ENCODE measurements around the gene BUD31. TPM values are rescaled to one million over a fixed set of nuclear protein-coding genes. Genes with fewer than 3 reads are reported as not detected.

Gene BUD31
- total and polyA plus RNA-seq, 9 of the 15 experiments (the other 6 are each of a cell fraction or from before 2014, with no cell fraction given): 105 to 342 (median 247) TPM

DNA sequence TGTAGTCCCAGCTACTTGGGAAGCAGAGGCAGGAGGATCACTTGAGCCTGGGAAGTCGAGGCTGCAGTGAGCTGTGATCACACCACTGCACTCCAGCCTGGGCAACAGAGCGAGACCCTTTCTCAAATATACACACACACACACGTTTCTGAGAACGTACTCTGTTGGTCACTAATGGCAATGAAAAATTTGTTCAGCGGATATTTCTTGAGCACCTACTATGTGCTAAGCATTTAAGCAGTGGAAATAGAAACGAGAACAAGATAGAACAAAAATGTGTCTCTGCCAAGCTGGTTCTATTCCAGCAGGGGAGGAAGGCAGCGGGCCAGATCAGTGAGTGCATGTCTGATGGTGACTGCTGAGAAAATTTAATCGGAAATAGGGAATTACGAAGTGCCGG lies 25.6 kb upstream of the BUD31 start:
- Histone ChIP-seq H3K9me1 (ENCODE audit: control insufficient read depth, insufficient read depth, low read length) (peaks cover 6% of the 10 kb centered on the region), H4K20me1 (replicated peaks; ENCODE audit: control insufficient read depth, insufficient read depth, low read length) (peaks cover 31% of the 10 kb centered on the region), H3K4me2 (ENCODE audit: insufficient read depth, low read length) (no peak overlapping the region), H3K9me3 (replicated peaks; ENCODE audit: control insufficient read depth, insufficient read depth, low read depth, low read length) (no peaks in the 10 kb centered on the region), H3K4me1 (replicated peaks in 1 of 2; ENCODE audit: control insufficient read depth in 2 of 2, insufficient read depth in 2 of 2, low read length in 2 of 2) (peaks cover 24 to 51% of the 10 kb centered on the region in 2 experiments), H3K27me3 (ENCODE audit: control insufficient read depth in 2 of 2, insufficient read depth in 2 of 2, low read length in 2 of 2) (no peaks in the 10 kb centered on the region), H3K27ac (ENCODE audit: extremely low read depth, low read depth, low read length) (no peak overlapping the region), H3K36me3 (ENCODE audit: control insufficient read depth, insufficient read depth, low read length) (peaks cover 72% of the 10 kb centered on the region; the same call in 2 of the 3 replicates), H3K79me2 (ENCODE audit: control insufficient read depth, insufficient read depth, low read length) (peaks cover 57% of the 10 kb centered on the region), H2AFZ (ENCODE audit: low read depth, low read length) (no peak overlapping the region), H3K9ac (ENCODE audit: insufficient read depth in 1 of 2, low read depth in 2 of 2, low read length in 2 of 2) (no peak overlapping the region), H3K4me3 (no peak overlapping the region)
- intact Hi-C loops (cut with micrococcal nuclease) (no loop called here), in situ Hi-C loops (cut with MboI) (no loop called here)
- no peak for DNase-seq (ENCODE audit: extremely low read depth in 1 of 4, low spot score in 3 of 4)
- 95% methylated on average over 10 of the region's 10 CpGs for WGBS (ENCODE audit: insufficient coverage, low coverage, missing lambda C conversion rate)
- no peak for ATAC-seq
- FAIRE-seq: no peak
- no TSS peak for BruUV-seq (replicated peaks)
- ChIA-PET POLR2A (no interaction called here), CTCF (ENCODE audit: low intra/inter-chr PET ratio) (interaction anchor here (0.6 kb wide), 1 partner anchor 21 kb away, joined by 3 read pairs; no protein-coding TSS in a partner anchor)
- TF ChIP-seq ZNF408 (CRISPR knock-in tag; IDR thresholded peaks at IDR 0.05; ENCODE audit: low read depth) (no peak), ZNF121 (CRISPR knock-in tag; conservative IDR thresholded peaks at IDR 0.05) (0 out of 2 replicates have a peak, but pooled peaks have one; percentile 36), ZNF217 (CRISPR knock-in tag; IDR thresholded peaks at IDR 0.05) (no peak), MCM3 (IDR thresholded peaks at IDR 0.05) (no peak), JUNB (CRISPR knock-in tag; conservative IDR thresholded peaks at IDR 0.05) (no peak), EGR1 (conservative IDR thresholded peaks at IDR 0.05) (no peak), ZKSCAN1 (IDR thresholded peaks at IDR 0.05; ENCODE audit: low read depth, low read length) (peak; percentile 90), SMARCA4 (IDR thresholded peaks at IDR 0.05) (no peak), POLR2G (IDR thresholded peaks at IDR 0.05; ENCODE audit: low read depth, low read length) (no peak)
- TF ChIP-seq, protein P1, sequence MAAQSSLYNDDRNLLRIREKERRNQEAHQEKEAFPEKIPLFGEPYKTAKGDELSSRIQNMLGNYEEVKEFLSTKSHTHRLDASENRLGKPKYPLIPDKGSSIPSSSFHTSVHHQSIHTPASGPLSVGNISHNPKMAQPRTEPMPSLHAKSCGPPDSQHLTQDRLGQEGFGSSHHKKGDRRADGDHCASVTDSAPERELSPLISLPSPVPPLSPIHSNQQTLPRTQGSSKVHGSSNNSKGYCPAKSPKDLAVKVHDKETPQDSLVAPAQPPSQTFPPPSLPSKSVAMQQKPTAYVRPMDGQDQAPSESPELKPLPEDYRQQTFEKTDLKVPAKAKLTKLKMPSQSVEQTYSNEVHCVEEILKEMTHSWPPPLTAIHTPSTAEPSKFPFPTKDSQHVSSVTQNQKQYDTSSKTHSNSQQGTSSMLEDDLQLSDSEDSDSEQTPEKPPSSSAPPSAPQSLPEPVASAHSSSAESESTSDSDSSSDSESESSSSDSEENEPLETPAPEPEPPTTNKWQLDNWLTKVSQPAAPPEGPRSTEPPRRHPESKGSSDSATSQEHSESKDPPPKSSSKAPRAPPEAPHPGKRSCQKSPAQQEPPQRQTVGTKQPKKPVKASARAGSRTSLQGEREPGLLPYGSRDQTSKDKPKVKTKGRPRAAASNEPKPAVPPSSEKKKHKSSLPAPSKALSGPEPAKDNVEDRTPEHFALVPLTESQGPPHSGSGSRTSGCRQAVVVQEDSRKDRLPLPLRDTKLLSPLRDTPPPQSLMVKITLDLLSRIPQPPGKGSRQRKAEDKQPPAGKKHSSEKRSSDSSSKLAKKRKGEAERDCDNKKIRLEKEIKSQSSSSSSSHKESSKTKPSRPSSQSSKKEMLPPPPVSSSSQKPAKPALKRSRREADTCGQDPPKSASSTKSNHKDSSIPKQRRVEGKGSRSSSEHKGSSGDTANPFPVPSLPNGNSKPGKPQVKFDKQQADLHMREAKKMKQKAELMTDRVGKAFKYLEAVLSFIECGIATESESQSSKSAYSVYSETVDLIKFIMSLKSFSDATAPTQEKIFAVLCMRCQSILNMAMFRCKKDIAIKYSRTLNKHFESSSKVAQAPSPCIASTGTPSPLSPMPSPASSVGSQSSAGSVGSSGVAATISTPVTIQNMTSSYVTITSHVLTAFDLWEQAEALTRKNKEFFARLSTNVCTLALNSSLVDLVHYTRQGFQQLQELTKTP (IDR thresholded peaks at IDR 0.05; ENCODE audit: low read depth in 1 of 2, partially characterized antibody in 2 of 2): no peak
- TF ChIP-seq, protein P2, sequence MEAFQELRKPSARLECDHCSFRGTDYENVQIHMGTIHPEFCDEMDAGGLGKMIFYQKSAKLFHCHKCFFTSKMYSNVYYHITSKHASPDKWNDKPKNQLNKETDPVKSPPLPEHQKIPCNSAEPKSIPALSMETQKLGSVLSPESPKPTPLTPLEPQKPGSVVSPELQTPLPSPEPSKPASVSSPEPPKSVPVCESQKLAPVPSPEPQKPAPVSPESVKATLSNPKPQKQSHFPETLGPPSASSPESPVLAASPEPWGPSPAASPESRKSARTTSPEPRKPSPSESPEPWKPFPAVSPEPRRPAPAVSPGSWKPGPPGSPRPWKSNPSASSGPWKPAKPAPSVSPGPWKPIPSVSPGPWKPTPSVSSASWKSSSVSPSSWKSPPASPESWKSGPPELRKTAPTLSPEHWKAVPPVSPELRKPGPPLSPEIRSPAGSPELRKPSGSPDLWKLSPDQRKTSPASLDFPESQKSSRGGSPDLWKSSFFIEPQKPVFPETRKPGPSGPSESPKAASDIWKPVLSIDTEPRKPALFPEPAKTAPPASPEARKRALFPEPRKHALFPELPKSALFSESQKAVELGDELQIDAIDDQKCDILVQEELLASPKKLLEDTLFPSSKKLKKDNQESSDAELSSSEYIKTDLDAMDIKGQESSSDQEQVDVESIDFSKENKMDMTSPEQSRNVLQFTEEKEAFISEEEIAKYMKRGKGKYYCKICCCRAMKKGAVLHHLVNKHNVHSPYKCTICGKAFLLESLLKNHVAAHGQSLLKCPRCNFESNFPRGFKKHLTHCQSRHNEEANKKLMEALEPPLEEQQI (IDR thresholded peaks at IDR 0.05): no peak
- TF ChIP-seq, protein P3, sequence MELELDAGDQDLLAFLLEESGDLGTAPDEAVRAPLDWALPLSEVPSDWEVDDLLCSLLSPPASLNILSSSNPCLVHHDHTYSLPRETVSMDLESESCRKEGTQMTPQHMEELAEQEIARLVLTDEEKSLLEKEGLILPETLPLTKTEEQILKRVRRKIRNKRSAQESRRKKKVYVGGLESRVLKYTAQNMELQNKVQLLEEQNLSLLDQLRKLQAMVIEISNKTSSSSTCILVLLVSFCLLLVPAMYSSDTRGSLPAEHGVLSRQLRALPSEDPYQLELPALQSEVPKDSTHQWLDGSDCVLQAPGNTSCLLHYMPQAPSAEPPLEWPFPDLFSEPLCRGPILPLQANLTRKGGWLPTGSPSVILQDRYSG (tag; conservative IDR thresholded peaks at IDR 0.05; ENCODE audit: low read depth): no peak
- TF ChIP-seq, protein P4, sequence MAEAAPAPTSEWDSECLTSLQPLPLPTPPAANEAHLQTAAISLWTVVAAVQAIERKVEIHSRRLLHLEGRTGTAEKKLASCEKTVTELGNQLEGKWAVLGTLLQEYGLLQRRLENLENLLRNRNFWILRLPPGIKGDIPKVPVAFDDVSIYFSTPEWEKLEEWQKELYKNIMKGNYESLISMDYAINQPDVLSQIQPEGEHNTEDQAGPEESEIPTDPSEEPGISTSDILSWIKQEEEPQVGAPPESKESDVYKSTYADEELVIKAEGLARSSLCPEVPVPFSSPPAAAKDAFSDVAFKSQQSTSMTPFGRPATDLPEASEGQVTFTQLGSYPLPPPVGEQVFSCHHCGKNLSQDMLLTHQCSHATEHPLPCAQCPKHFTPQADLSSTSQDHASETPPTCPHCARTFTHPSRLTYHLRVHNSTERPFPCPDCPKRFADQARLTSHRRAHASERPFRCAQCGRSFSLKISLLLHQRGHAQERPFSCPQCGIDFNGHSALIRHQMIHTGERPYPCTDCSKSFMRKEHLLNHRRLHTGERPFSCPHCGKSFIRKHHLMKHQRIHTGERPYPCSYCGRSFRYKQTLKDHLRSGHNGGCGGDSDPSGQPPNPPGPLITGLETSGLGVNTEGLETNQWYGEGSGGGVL (CRISPR knock-in tag; IDR thresholded peaks at IDR 0.05): no peak
